Activated CD4-positive, alpha-beta memory T cell treated with anti-CD3 and anti-CD28 coated beads, Interleukin-2, amount 10 ng/mL, durations not matched to agents 7 days and 5 days (primary cell): ENCODE measurements around the gene SFXN5. TPM values are rescaled to one million over a fixed set of nuclear protein-coding genes. Genes with fewer than 3 reads are reported as not detected.

Source experiments
- CTCF ChIA-PET: fragments of 350-600 bp; sonication (Branson Sonifier 250); formaldehyde crosslinking; loops from one replicate; lab custom pipeline; 2021; ENCODE audit warnings: antibody characterized with exemption, inconsistent platforms; lab: Charles Lee
- POLR2A ChIA-PET: fragments of 350-600 bp; sonication (Branson Sonifier 250); formaldehyde crosslinking; loops from one replicate; lab custom pipeline; 2021; ENCODE audit warnings: antibody characterized with exemption; lab: Charles Lee
- DNase-seq: peaks from one replicate; pipeline ENCODE4 v3.0.0-alpha.2; 2020
- H3K27ac Mint-ChIP-seq: one replicate; pipeline ENCODE4 v1.8.0; 2021; ENCODE audit warnings: mild to moderate bottlenecking, mixed read lengths
- H3K27me3 Mint-ChIP-seq: one replicate; pipeline ENCODE4 v1.8.0; 2021; ENCODE audit warnings: mixed read lengths
- H3K36me3 Mint-ChIP-seq: one replicate; pipeline ENCODE4 v1.8.0; 2021; ENCODE audit warnings: low read depth, mixed read lengths
- H3K4me1 Mint-ChIP-seq: one replicate; pipeline ENCODE4 v1.8.0; 2021; ENCODE audit warnings: mixed read lengths
- H3K4me3 Mint-ChIP-seq: one replicate; pipeline ENCODE4 v1.8.0; 2021; ENCODE audit warnings: mild to moderate bottlenecking, mixed read lengths
- H3K9me3 Mint-ChIP-seq: one replicate; pipeline ENCODE4 v1.8.0; 2021; ENCODE audit warnings: mixed read lengths
- total RNA-seq, 2 experiments: library from RNA; stranded (reverse); gene quantifications; one replicate each; pipeline ENCODE4 v1.2.3, GENCODE V29; 2021

Gene SFXN5
- total RNA-seq, 2 experiments from 2014 or later = 4.3 to 6.1 TPM

DNA sequence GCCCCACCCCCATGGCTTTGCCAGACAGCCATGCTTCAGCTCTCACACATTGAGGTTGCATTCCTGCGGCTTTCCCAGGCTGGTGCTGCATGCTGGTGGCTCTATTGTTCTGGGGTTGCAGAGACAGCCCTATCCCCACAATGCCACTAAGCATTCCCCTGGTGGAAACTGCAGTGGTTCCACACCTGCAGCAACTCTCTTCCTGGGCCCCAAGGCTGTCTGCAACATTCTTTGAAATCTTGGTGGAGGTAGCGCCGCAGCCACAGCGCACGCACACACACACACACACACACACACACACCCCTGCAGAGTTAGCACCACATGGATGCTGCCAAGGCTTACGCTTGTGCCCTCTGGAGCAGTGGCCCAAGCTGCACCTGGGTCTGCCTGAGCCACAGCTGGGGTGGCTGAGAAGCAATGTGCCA lies 21.4 kb downstream of the SFXN5 start:
- Mint-ChIP-seq H3K36me3 (no peaks in the 10 kb centered on the region), H3K27ac (no peak overlapping the region), H3K9me3 (no peaks in the 10 kb centered on the region), H3K4me1 (no peaks in the 10 kb centered on the region), H3K27me3 (no peaks in the 10 kb centered on the region), H3K4me3 (no peak overlapping the region)
- ChIA-PET CTCF (no interaction called here), POLR2A (no interaction called here)
- DNase-seq = no peak

DNA sequence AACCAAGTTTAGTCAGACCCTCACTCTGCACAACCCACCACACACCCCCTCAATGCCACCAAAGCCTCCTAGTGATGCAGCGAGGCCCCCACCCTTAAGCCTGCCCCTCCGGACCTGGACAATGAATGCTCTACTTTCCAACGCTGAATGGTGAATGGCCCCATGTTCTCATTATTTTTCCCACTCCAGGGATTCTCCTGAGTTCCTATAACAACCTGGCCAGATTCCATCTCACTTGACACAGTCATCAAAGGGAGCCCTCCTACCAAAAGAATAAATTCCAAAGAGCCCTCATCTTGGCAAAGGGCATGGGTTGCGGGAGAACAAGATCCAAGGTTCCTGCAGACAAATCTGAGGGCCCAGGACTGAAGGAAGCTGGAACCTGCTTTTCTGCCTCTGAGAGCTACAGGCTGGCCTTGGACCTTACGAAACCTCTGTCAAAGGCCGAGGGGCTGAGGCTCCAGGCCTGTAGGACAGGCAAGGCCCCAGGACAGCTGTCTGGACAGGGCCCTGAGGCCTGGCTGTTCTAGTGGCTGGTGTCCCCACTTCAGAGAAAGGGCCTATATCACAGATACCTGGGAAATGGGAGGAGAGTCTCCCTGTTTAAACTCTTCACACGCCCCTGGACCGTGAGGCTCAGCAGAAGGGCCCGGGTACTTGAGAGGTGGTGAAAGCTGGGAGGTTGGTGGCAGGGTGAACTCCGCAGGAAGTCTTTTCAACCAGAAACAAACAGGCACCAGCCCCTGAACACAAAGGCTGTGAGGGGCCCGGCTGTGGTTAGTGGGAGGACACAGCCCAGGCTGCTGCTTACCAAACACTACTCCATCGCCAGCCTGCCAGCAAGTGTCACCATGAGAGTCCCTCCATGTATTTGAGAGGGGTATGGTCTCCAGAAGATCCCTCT lies 27.3 kb downstream of the SFXN5 start:
- no peaks in the 10 kb centered on the region for H3K36me3 Mint-ChIP-seq
- CTCF ChIA-PET = no interaction called here
- H3K4me3 Mint-ChIP-seq = no peak overlapping the region
- H3K9me3 Mint-ChIP-seq = no peaks in the 10 kb centered on the region
- no peaks in the 10 kb centered on the region for H3K27me3 Mint-ChIP-seq
- no peak overlapping the region for H3K27ac Mint-ChIP-seq
- DNase-seq = no peak
- no peaks in the 10 kb centered on the region for H3K4me1 Mint-ChIP-seq
- POLR2A ChIA-PET = no interaction called here

GRCh38 chr2:73043276-73043675 lies 28.2 kb downstream of the SFXN5 start:
- H3K4me3 Mint-ChIP-seq = no peak overlapping the region
- H3K9me3 Mint-ChIP-seq = no peaks in the 10 kb centered on the region
- DNase-seq = no peak
- H3K27ac Mint-ChIP-seq = no peak overlapping the region
- H3K4me1 Mint-ChIP-seq = no peaks in the 10 kb centered on the region
- POLR2A ChIA-PET = no interaction called here
- no peaks in the 10 kb centered on the region for H3K27me3 Mint-ChIP-seq
- CTCF ChIA-PET = interaction anchor here (0.7 kb wide), 1 partner anchor 134 kb away, joined by 3 read pairs; no protein-coding TSS in a partner anchor
- H3K36me3 Mint-ChIP-seq = no peaks in the 10 kb centered on the region

GRCh38 chr2:73037947-73038585 lies 33.4 kb downstream of the SFXN5 start:
- Mint-ChIP-seq H3K27me3 (no peaks in the 10 kb centered on the region), H3K27ac (no peak overlapping the region), H3K9me3 (no peaks in the 10 kb centered on the region), H3K36me3 (no peaks in the 10 kb centered on the region), H3K4me3 (no peak overlapping the region), H3K4me1 (no peaks in the 10 kb centered on the region)
- CTCF ChIA-PET = no interaction called here
- POLR2A ChIA-PET = no interaction called here
- no peak for DNase-seq

DNA sequence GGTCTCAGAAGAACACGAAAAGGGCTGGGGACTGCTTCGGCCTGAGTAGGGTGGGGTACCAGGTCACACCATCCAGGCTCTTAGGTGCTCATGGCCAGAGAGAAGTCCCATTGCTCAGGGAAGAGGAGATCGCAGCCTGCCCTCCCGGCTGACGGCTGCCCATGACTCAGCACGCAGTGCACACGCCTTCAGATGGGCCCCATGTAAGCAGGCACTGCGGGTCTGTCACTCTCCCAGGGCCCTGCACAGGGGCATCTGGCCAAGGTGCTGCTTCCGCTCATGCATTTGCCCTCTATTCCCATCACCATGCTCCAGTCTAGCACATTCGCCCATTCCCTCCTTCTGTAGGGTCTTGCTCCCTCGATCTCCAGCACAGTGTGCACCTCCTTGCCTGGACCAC lies 34.7 kb downstream of the SFXN5 start:
- ChIA-PET POLR2A (no interaction called here), CTCF (interaction anchor here (1.2 kb wide), 1 partner anchor 141 kb away, joined by 3 read pairs; no protein-coding TSS in a partner anchor)
- H3K4me3 Mint-ChIP-seq = no peak overlapping the region
- no peaks in the 10 kb centered on the region for H3K36me3 Mint-ChIP-seq
- H3K27ac Mint-ChIP-seq = no peak overlapping the region
- DNase-seq = no peak
- H3K9me3 Mint-ChIP-seq = no peaks in the 10 kb centered on the region
- no peaks in the 10 kb centered on the region for H3K4me1 Mint-ChIP-seq
- no peaks in the 10 kb centered on the region for H3K27me3 Mint-ChIP-seq

- Mint-ChIP-seq H3K9me3 (no peaks in the 10 kb centered on the region), H3K27me3 (no peaks in the 10 kb centered on the region), H3K4me3 (no peak overlapping the region), H3K36me3 (no peaks in the 10 kb centered on the region), H3K4me1 (no peaks in the 10 kb centered on the region), H3K27ac (no peak overlapping the region)
- ChIA-PET CTCF (interaction anchor here (1.2 kb wide), 1 partner anchor 141 kb away, joined by 3 read pairs; no protein-coding TSS in a partner anchor), POLR2A (no interaction called here)
- no peak for DNase-seq
Measured at GRCh38 chr2:73035899-73036711, 35.4 kb downstream of the SFXN5 start.

GRCh38 chr2:73034661-73035375 lies 36.7 kb downstream of the SFXN5 start:
- ChIA-PET CTCF (interaction anchor here (1.1 kb wide), 1 partner anchor 51 kb away, joined by 3 read pairs; no protein-coding TSS in a partner anchor), POLR2A (no interaction called here)
- Mint-ChIP-seq H3K4me1 (no peaks in the 10 kb centered on the region), H3K27me3 (no peaks in the 10 kb centered on the region), H3K9me3 (no peaks in the 10 kb centered on the region), H3K4me3 (no peak overlapping the region), H3K36me3 (no peaks in the 10 kb centered on the region), H3K27ac (no peak overlapping the region)
- no peak for DNase-seq

GRCh38 chr2:73033766-73034381 lies 37.6 kb downstream of the SFXN5 start:
- Mint-ChIP-seq H3K4me3 (no peak overlapping the region), H3K4me1 (no peaks in the 10 kb centered on the region), H3K36me3 (no peaks in the 10 kb centered on the region), H3K27me3 (no peaks in the 10 kb centered on the region), H3K9me3 (no peaks in the 10 kb centered on the region), H3K27ac (no peak overlapping the region)
- ChIA-PET CTCF (interaction anchor here (0.6 kb wide), 1 partner anchor 22 kb away, joined by 3 read pairs; no protein-coding TSS in a partner anchor), POLR2A (no interaction called here)
- DNase-seq = no peak

DNA sequence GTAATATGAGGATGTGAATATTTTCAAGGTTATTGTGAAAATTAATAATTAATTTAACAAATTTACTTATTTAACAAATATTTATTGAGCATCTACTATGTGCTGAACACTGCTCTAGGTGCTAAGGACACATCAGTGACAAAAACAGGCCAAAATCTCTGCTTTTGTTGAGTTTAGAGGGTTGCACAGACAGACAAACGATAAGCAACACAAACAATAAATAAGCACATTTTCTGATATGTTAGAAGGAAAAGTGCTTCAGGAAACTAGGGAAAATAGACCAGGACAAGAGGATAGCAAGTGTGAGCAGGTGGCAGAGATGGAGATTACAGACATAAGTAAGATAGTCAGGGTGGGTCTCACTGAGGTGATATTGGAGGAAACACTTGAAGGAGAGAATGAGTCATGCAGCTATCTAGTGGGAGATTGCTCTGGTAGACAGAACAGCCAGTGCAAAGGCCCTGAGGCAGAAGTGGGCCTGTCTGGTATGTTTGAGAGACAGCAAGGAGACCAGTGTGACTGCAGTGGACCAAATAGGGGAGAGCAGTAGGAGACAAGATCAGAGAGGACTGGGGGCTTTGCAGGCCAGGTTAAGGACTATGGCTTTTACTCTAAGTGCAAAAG lies 38.3 kb downstream of the SFXN5 start:
- Mint-ChIP-seq H3K36me3 (no peaks in the 10 kb centered on the region), H3K27me3 (no peaks in the 10 kb centered on the region), H3K9me3 (no peaks in the 10 kb centered on the region), H3K27ac (no peak overlapping the region), H3K4me1 (no peaks in the 10 kb centered on the region), H3K4me3 (no peak overlapping the region)
- POLR2A ChIA-PET = interaction anchor here (0.6 kb wide), 1 partner anchor 27 kb away, joined by 3 read pairs; no protein-coding TSS in a partner anchor
- CTCF ChIA-PET = interaction anchor here (0.6 kb wide), 1 partner anchor 22 kb away, joined by 3 read pairs; no protein-coding TSS in a partner anchor
- no peak for DNase-seq

GRCh38 chr2:73032702-73033097 lies 38.8 kb downstream of the SFXN5 start:
- no peak overlapping the region for H3K4me3 Mint-ChIP-seq
- H3K36me3 Mint-ChIP-seq = no peaks in the 10 kb centered on the region
- ChIA-PET CTCF (no interaction called here), POLR2A (interaction anchor here (0.6 kb wide), 1 partner anchor 27 kb away, joined by 3 read pairs; no protein-coding TSS in a partner anchor)
- H3K27ac Mint-ChIP-seq = no peak overlapping the region
- no peaks in the 10 kb centered on the region for H3K9me3 Mint-ChIP-seq
- H3K27me3 Mint-ChIP-seq = no peaks in the 10 kb centered on the region
- DNase-seq = no peak
- no peaks in the 10 kb centered on the region for H3K4me1 Mint-ChIP-seq

DNA sequence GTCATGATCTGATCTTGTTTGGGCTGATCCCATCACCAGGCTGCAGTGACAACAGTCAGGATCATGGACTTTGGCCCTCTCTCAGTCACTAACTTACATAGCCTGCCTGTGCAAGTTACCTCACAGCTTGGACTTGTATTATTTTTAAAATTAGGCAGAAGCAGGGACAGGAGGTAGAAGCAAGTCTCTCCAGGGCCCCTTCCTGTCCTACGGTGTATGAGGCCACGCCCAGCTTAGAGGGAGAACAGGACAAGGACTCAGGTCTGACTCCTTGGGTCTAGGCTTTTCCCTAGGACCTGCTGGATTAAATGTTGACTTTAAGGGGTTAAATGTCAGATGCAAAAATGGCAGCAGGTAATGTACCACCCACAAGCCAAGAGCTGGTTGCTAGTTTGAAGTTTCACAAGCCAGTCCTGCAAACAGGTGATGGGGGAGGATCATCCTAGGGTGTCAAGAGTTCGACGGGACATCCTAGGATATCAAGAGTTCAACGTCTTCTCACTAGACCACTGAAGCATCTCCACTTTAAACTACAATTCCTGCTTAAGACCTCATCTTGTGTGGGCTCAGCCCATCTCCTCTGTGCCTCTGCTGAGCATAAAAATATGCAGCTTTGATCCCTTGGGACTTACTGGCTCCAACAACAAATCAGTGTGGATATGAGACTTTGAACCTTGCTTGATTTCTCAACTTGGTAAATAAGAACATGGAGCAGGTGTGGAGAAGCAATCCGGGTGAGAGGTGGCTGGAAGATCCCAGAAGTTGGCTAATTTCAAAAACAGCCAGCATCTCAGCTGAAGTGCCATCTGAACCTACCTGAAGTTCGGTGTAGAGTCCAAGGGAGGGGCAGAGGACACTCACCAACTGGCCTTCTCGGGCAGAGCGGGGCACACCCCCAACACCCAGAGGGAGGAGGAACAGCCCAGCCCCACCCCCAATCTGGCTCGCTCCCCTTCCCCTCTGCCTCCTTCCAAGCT lies 39.5 kb downstream of the SFXN5 start:
- CTCF ChIA-PET = no interaction called here
- no peaks in the 10 kb centered on the region for H3K9me3 Mint-ChIP-seq
- no peaks in the 10 kb centered on the region for H3K36me3 Mint-ChIP-seq
- H3K4me3 Mint-ChIP-seq = no peak overlapping the region
- DNase-seq = no peak
- no peak overlapping the region for H3K27ac Mint-ChIP-seq
- POLR2A ChIA-PET = interaction anchor here (1.2 kb wide), 1 partner anchor 39 kb away, joined by 3 read pairs; the partner anchor contains the start of gene SFXN5
- no peaks in the 10 kb centered on the region for H3K27me3 Mint-ChIP-seq
- no peaks in the 10 kb centered on the region for H3K4me1 Mint-ChIP-seq
